SK-N-SH treated with all-trans-retinoic acid at 6 μM for 48 hours (cell line): ENCODE measurements around the gene PYY.

ENCODE experiments used
- ATAC-seq: fragments of 200-7000 bp; cut with Tn5 transposase; 3 replicates; pipeline ENCODE4 v1.9.1; 2020; ENCODE audit warnings: mild to moderate bottlenecking, moderate library complexity
- BACH2 ChIP-seq: fragments of 250-450 bp; sonication (Bioruptor Pico); IDR thresholded peaks from 2 replicates; pipeline ENCODE4 v1.9.0; 2021; ENCODE audit warnings: mild to moderate bottlenecking, borderline replicate concordance
- CREB5 ChIP-seq: fragments of 250-450 bp; sonication (Bioruptor Pico); IDR thresholded peaks from 2 replicates; pipeline ENCODE4 v1.5.1; 2020; ENCODE audit warnings: low read depth, mild to moderate bottlenecking, moderate library complexity
- CSDC2 ChIP-seq: fragments of 250-450 bp; sonication (Bioruptor Pico); IDR thresholded peaks from 2 replicates; pipeline ENCODE4 v1.5.0; 2020; ENCODE audit warnings: mild to moderate bottlenecking, moderate library complexity
- CSRNP3 ChIP-seq: fragments of 250-450 bp; sonication (Bioruptor Pico); IDR thresholded peaks from 2 replicates; pipeline ENCODE4 v1.5.1; 2021; ENCODE audit warnings: mild to moderate bottlenecking, moderate library complexity
- GLIS3 ChIP-seq: fragments of 250-450 bp; sonication (Bioruptor Pico); IDR thresholded peaks from 2 replicates; pipeline ENCODE4 v1.5.0; 2020; ENCODE audit warnings: mild to moderate bottlenecking, moderate library complexity
- OSR1 ChIP-seq: fragments of 250-450 bp; sonication (Bioruptor Pico); IDR thresholded peaks from 2 replicates; pipeline ENCODE4 v1.8.0; 2022; ENCODE audit warnings: moderate library complexity, mild to moderate bottlenecking, inconsistent platforms
- PPARA ChIP-seq: fragments of 250-450 bp; sonication (Bioruptor Pico); IDR thresholded peaks from 2 replicates; pipeline ENCODE4 v1.5.0; 2020; ENCODE audit warnings: mild to moderate bottlenecking, borderline replicate concordance
- RARB ChIP-seq: fragments of 250-450 bp; sonication (Bioruptor Pico); IDR thresholded peaks from 2 replicates; pipeline ENCODE4 v1.8.0; 2021; ENCODE audit warnings: mild to moderate bottlenecking, moderate library complexity
- TSHZ2 ChIP-seq: fragments of 250-450 bp; sonication (Bioruptor Pico); IDR thresholded peaks from 2 replicates; pipeline ENCODE4 v1.5.0; 2020; ENCODE audit warnings: mild to moderate bottlenecking, moderate library complexity
- ZFP3 ChIP-seq: fragments of 250-450 bp; sonication (Bioruptor Pico); IDR thresholded peaks from 2 replicates; pipeline ENCODE4 v1.5.0; 2020; ENCODE audit warnings: mild to moderate bottlenecking, moderate library complexity
- TF ChIP-seq, protein P1 (sequence below): fragments of 250-450 bp; sonication (Bioruptor Pico); IDR thresholded peaks from 2 replicates; pipeline ENCODE4 v1.8.0; 2020; ENCODE audit warnings: mild to moderate bottlenecking, moderate library complexity, borderline replicate concordance

The PYY gene

DNA sequence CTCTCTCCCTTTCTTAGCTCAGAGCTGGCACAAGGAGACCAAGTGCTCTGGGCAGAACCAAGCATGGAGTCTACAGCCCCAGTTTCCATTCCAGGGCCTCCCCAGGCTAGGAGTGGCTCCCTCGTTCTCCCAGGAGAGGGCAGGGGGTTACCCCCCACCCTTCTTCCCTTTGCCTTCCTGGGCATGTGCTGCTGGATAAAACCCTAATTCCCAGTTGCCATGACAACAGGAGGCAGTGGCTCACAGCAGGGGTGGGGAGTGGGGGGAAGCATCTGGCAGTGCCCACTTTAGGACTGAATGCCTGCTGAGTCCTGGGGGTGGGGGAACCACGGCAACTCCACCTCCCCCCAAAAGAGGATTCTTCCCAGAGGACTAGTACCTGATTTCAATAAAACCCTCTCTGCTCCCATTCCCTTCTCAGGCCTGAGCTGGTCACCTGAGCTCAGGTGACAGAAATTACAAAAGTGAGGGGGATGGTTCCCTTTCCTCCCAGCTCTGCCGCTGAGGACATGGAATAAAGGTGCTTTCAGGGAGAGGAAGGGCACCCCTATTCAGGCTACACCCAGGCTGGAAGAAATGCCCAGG, 48.2 kb downstream of the PYY start:
- TF ChIP-seq OSR1 (CRISPR knock-in tag) (no peak), ZFP3 (CRISPR knock-in tag) (no peak), TSHZ2 (no peak), GLIS3 (no peak), CSDC2 (CRISPR knock-in tag) (no peak), BACH2 (CRISPR knock-in tag) (no peak), CSRNP3 (CRISPR knock-in tag) (no peak), RARB (CRISPR knock-in tag) (no peak), CREB5 (CRISPR knock-in tag) (no peak), PPARA (CRISPR knock-in tag) (no peak)
- TF ChIP-seq, protein P1, sequence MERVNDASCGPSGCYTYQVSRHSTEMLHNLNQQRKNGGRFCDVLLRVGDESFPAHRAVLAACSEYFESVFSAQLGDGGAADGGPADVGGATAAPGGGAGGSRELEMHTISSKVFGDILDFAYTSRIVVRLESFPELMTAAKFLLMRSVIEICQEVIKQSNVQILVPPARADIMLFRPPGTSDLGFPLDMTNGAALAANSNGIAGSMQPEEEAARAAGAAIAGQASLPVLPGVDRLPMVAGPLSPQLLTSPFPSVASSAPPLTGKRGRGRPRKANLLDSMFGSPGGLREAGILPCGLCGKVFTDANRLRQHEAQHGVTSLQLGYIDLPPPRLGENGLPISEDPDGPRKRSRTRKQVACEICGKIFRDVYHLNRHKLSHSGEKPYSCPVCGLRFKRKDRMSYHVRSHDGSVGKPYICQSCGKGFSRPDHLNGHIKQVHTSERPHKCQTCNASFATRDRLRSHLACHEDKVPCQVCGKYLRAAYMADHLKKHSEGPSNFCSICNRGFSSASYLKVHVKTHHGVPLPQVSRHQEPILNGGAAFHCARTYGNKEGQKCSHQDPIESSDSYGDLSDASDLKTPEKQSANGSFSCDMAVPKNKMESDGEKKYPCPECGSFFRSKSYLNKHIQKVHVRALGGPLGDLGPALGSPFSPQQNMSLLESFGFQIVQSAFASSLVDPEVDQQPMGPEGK = no peak
- no peak for ATAC-seq
